ENCODE measurements around the gene PSMD8.
"Not testable (repeated sequence)": the region's sequence is repeated elsewhere in the genome, so short reads cannot be mapped to it uniquely, and the experiment has no call there.

The PSMD8 gene

DNA sequence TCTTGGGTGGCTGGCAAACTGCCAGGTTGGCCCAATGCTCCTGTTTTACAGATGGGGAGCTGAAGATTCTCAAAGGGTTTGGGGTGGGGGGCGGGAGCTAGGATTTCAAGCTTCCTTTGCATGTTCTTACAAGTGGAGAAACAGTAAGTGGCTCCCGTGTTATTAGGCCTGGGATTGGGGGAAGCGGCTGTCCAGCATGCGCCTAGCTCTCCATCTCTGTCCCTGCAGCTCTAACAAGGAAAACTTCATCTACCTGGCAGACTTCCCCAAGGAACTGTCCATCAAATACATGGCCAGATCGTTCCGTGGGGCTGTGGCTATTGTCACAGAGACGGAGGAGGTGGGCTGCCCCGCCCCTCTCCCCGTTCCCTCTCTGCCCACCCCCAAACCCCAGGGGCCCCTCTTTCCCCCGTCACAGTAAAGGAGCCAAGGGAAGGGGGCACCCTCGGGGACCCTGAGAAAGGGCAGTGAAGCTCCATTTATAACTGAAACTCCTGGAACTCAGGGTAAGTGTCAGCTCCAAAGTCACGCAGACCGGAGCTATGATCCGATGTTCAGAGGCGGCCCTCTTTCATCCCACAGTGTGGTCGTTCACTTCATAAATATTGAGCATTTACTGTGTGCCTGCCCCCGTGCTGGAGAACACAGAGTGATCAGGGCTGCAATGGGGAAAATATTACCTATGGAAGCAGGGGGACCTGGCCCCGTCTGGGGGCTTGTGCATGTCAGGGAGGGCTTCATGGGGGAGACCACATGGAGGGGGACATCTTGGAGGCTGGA, 14.9 kb upstream of the PSMD8 start:
- Mint-ChIP-seq H3K27ac (no peak overlapping the region), H3K4me3 (peak overlapping the region; percentile 40 to 70 (median 69)), H3K36me3 (ENCODE audit: low read depth) (no peaks in the 10 kb centered on the region), H3K27me3 (ENCODE audit: low read depth) (peaks cover 76% of the 10 kb centered on the region), H3K9me3 (no peaks in the 10 kb centered on the region), H3K4me1 (peaks cover under 1% of the 10 kb centered on the region)
- TF ChIP-seq, protein P1, sequence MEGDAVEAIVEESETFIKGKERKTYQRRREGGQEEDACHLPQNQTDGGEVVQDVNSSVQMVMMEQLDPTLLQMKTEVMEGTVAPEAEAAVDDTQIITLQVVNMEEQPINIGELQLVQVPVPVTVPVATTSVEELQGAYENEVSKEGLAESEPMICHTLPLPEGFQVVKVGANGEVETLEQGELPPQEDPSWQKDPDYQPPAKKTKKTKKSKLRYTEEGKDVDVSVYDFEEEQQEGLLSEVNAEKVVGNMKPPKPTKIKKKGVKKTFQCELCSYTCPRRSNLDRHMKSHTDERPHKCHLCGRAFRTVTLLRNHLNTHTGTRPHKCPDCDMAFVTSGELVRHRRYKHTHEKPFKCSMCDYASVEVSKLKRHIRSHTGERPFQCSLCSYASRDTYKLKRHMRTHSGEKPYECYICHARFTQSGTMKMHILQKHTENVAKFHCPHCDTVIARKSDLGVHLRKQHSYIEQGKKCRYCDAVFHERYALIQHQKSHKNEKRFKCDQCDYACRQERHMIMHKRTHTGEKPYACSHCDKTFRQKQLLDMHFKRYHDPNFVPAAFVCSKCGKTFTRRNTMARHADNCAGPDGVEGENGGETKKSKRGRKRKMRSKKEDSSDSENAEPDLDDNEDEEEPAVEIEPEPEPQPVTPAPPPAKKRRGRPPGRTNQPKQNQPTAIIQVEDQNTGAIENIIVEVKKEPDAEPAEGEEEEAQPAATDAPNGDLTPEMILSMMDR (IDR thresholded peaks at IDR 0.05; ENCODE audit: unreplicated experiment in 3 of 3) = no peak

DNA sequence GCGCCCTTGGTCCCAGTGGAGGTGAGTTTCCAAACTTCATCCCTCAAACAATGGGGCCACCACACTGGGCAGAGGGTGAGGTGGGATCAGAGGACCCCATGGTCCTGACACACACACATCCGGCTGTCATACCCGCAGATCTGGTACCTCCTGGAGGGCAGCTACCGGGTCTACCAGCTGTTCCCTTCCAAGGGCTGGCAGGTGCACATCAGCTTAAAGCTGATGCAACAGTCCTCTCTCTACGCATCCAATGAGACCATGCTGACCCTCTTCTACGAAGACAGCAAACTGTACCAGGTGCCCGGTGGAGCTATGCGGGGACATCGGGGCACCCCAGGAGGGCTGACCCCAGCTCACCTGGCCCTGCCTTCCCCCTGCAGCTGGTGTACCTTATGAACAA, 14.0 kb upstream of the PSMD8 start:
- Mint-ChIP-seq H3K27ac (no peak overlapping the region), H3K4me1 (no peaks in the 10 kb centered on the region), H3K4me3 (peak overlapping the region; percentile 85 to 86 (median 85)), H3K36me3 (ENCODE audit: low read depth) (no peaks in the 10 kb centered on the region), H3K9me3 (no peaks in the 10 kb centered on the region), H3K27me3 (ENCODE audit: low read depth) (peaks cover 76% of the 10 kb centered on the region)
- TF ChIP-seq, protein P1 (IDR thresholded peaks at IDR 0.05; ENCODE audit: unreplicated experiment in 3 of 3) = no peak

DNA sequence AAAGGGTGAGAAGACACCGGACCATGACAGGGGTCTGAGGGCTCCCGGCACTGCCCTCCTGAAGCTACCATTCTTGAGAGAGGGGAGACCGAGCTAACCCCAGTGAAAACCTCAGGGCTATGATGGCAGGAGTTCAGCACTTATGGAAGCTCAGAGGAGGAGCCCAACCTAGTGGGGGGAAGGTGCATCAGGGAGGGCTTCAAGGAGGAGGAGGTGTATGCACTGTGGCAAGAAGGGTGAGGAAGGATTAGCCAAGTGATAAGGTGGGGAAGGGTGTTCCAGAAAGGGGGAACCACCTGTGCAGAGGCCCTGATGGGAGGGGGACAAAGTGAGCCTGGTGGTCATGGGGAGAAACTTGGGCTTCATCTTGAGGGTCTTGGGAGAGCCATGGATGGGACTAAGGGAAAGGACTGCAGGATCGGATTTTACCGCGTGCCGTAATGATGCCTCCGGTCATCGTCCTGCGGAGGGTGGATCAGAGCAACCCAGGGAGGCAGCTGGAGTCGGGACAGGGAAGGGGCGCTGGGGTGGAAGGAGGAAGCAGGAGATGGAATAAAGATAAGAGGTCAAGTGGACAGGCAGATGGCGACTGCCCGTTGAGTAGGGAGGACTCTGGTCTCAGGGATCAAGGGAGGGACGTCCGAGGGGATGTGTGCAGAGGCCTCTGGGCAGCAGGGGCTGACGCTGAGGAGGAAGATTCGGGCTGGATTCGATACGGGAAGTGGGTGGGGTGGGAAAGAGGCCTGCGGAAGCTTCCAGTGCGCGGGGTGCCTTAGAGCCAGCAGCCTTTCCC, 13.3 kb upstream of the PSMD8 start:
- H3K4me1 Mint-ChIP-seq = no peaks in the 10 kb centered on the region
- peak overlapping the region; percentile 85 to 86 (median 85) for H3K4me3 Mint-ChIP-seq
- H3K27me3 Mint-ChIP-seq (ENCODE audit: low read depth) = peaks cover 76% of the 10 kb centered on the region
- no peak overlapping the region for H3K27ac Mint-ChIP-seq
- H3K36me3 Mint-ChIP-seq (ENCODE audit: low read depth) = no peaks in the 10 kb centered on the region
- H3K9me3 Mint-ChIP-seq = no peaks in the 10 kb centered on the region
- TF ChIP-seq, protein P1 (IDR thresholded peaks at IDR 0.05; ENCODE audit: unreplicated experiment in 3 of 3) = no peak

DNA sequence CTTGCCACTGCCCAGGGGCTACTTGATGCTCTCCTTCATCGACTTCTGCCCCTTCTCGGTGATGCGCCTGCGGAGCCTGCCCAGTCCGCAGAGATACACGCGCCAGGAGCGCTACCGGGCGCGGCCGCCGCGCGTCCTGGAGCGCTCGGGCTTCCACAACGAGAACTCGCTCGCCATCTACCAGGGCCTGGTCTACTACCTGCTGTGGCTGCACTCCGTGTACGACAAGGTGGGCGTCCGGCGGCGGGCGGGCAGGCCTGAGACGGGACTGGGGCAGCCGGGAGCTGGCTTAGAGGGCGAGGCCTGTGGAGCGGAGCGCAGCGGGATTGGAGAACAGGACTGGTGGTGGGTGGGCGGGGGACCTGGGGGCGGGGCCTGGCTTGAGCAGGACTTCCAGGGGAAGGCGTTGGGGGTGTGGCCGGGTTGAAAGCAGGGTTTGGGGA, 12.7 kb upstream of the PSMD8 start:
- peak overlapping the region; percentile 85 to 86 (median 85) for H3K4me3 Mint-ChIP-seq
- no peaks in the 10 kb centered on the region for H3K36me3 Mint-ChIP-seq (ENCODE audit: low read depth)
- H3K27me3 Mint-ChIP-seq (ENCODE audit: low read depth) = peaks cover 70% of the 10 kb centered on the region
- no peaks in the 10 kb centered on the region for H3K9me3 Mint-ChIP-seq
- H3K4me1 Mint-ChIP-seq = no peaks in the 10 kb centered on the region
- no peak overlapping the region for H3K27ac Mint-ChIP-seq
- TF ChIP-seq, protein P1 (IDR thresholded peaks at IDR 0.05; ENCODE audit: unreplicated experiment in 3 of 3) = peak in 2 of 3 experiments; percentile 15 to 42

DNA sequence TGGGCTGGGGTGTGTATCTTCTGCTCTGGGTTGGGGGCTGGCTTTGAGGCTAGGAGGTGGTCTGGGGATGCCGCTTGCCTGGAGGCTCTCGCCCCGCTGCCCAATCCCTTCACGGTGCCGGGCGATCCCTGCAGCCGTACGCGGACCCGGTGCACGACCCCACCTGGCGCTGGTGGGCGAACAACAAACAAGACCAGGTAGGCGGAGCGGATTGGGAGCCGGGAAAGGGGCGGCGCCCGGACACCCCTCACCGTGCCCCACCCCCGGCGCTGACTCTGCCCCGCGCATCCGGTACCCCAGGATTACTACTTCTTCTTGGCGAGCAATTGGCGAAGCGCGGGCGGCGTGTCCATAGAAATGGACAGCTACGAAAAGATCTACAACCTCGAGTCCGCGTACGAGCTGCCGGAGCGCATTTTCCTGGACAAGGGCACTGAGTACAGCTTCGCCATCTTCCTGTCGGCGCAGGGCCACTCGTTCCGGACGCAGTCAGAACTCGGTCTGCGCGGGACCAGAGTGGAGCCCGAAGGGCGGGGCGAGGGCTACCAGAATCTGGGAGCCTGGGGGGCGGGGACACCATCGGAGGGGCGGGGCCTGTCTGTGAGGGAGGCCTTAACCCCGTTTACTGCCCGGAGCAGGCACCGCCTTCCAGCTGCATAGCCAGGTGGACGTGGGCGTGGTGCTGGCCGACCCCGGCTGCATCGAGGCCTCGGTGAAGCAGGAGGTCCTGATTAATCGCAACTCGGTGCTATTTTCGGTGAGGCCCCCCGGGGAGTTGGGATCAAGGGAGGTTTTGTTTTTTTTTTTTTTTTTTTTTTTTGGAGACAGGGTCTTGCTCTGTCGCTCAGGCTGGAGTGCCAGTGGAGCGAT, 12.1 kb upstream of the PSMD8 start:
- Mint-ChIP-seq H3K9me3 (no peaks in the 10 kb centered on the region), H3K4me1 (no peaks in the 10 kb centered on the region)

DNA sequence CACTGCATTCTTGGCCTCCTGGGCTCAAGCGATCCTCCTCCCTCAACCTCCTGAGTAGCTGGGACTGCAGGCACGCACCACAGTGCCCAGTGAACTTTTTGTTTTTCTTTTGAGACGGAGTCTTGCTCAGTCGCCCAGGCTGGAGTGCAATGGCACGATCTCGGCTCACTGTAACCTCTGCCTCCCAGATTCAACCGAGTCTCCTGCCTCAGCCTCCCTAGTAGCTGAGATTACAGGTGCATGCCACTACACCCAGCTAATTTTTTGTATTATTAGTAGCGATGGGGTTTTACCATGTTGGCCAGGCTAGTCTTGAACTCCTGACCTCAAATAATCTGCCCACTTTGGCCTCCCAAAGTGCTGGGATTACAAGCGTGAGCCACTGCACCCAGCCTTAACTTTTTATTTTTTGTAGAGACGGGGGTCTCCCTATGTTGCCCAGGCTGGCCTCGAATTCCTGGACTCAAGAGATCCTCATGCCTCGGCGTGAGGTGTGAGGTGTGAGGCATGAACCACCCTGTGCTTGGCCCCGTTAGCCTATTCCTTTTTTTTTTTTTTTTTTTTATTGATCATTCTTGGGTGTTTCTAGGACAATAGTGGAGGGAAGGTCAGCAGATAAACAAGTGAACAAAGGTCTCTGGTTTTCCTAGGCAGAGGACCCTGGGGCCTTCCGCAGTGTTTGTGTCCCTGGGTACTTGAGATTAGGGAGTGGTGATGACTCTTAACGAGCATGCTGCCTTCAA, 11.3 kb upstream of the PSMD8 start:
- peak overlapping the region; percentile 66 to 86 (median 70) for H3K4me3 Mint-ChIP-seq
- H3K4me1 Mint-ChIP-seq; H3K9me3 Mint-ChIP-seq; H3K36me3 Mint-ChIP-seq (ENCODE audit: low read depth); H3K27ac Mint-ChIP-seq: not testable (repeated sequence)
- peaks cover 61% of the 10 kb centered on the region for H3K27me3 Mint-ChIP-seq (ENCODE audit: low read depth)

More for the DNA sequence above, 12.1 kb upstream of the PSMD8 start:
- no peak overlapping the region for H3K27ac Mint-ChIP-seq
- H3K4me3 Mint-ChIP-seq = peak overlapping the region; percentile 85 to 86 (median 85)
- TF ChIP-seq, protein P1 (IDR thresholded peaks at IDR 0.05; ENCODE audit: unreplicated experiment in 3 of 3) = no peak
- H3K36me3 Mint-ChIP-seq (ENCODE audit: low read depth) = no peaks in the 10 kb centered on the region
- H3K27me3 Mint-ChIP-seq (ENCODE audit: low read depth) = peaks cover 66% of the 10 kb centered on the region
